ENCODE results near the gene RIN3. TPM values are rescaled to one million over a fixed set of nuclear protein-coding genes. Genes with fewer than 3 reads are reported as not detected.

RIN3 gene
- total RNA-seq, 1 experiment from 2014 or later, result 10.9 TPM

- no peaks in the 10 kb centered on the region for H3K9me3 ChIP-seq (ENCODE audit: control insufficient read depth, insufficient read depth, low read depth, low read length)
- ChIA-PET CTCF (no interaction called here), POLR2A (interaction anchor here (0.7 kb wide), 1 partner anchor 254 kb away, joined by 3 read pairs; no protein-coding TSS in a partner anchor)
- in situ Hi-C loops (cut with HindIII; ENCODE audit: low pct_unique_long_range_greater_than_20kb, low sequenced_read_pairs), result no loop called here
- no peaks in the 10 kb centered on the region for H3K36me3 ChIP-seq (ENCODE audit: control insufficient read depth, insufficient read depth, low read length)
- H3K27me3 ChIP-seq (ENCODE audit: control insufficient read depth, insufficient read depth, low read length), result no peaks in the 10 kb centered on the region
- TF ChIP-seq TCF7L2 (IDR thresholded peaks at IDR 0.05; ENCODE audit: low read depth, low read length) (no peak), SIN3A (IDR thresholded peaks at IDR 0.05; ENCODE audit: borderline replicate concordance, insufficient read depth, low read depth, low read length) (no peak)
- H3K4me1 ChIP-seq (ENCODE audit: control insufficient read depth, insufficient read depth, low read length), result no peaks in the 10 kb centered on the region
- ATAC-seq (no peak), DNase-seq (ENCODE audit: low read depth, low spot score) (no peak)
- H3K4me3 ChIP-seq (ENCODE audit: low read depth in 2 of 2, low read length in 2 of 2), result no peak overlapping the region
- no peak overlapping the region for H3K27ac ChIP-seq (ENCODE audit: low read length)
- BruUV-seq (replicated peaks), result no TSS peak
- intact Hi-C loops (cut with micrococcal nuclease; ENCODE audit: unreplicated experiment), result no loop called here
Measured at GRCh38 chr14:92670160-92670559, 156.6 kb downstream of the RIN3 start.

- CTCF ChIA-PET, result no interaction called here
- intact Hi-C loops (cut with micrococcal nuclease; ENCODE audit: unreplicated experiment), result no loop called here
Measured at GRCh38 chr14:92670643-92671366, 157.2 kb downstream of the RIN3 start.

More at GRCh38 chr14:92670643-92671366, 157.2 kb downstream of the RIN3 start:
- H3K4me3 ChIP-seq (ENCODE audit: low read depth in 2 of 2, low read length in 2 of 2), result no peak overlapping the region
- POLR2A ChIA-PET, result no interaction called here
- no peaks in the 10 kb centered on the region for H3K4me1 ChIP-seq (ENCODE audit: control insufficient read depth, insufficient read depth, low read length)
- TF ChIP-seq TCF7L2 (IDR thresholded peaks at IDR 0.05; ENCODE audit: low read depth, low read length) (no peak), CTCF (IDR thresholded peaks at IDR 0.05) (no peak), REST (IDR thresholded peaks at IDR 0.05; ENCODE audit: insufficient read depth in 1 of 2, low read depth in 2 of 2, low read length in 1 of 2) (no peak), SIN3A (IDR thresholded peaks at IDR 0.05; ENCODE audit: borderline replicate concordance, insufficient read depth, low read depth, low read length) (no peak), POLR2AphosphoS5 (IDR thresholded peaks at IDR 0.05; ENCODE audit: low read depth, low read length) (no peak)
- DNase-seq (ENCODE audit: low read depth, low spot score) (no peak), ATAC-seq (no peak)
- H3K27ac ChIP-seq (ENCODE audit: low read length), result no peak overlapping the region
- no TSS peak for BruUV-seq (replicated peaks)
- no peaks in the 10 kb centered on the region for H3K9me3 ChIP-seq (ENCODE audit: control insufficient read depth, insufficient read depth, low read depth, low read length)
- H3K27me3 ChIP-seq (ENCODE audit: control insufficient read depth, insufficient read depth, low read length), result no peaks in the 10 kb centered on the region
- in situ Hi-C loops (cut with HindIII; ENCODE audit: low pct_unique_long_range_greater_than_20kb, low sequenced_read_pairs), result no loop called here
- no peaks in the 10 kb centered on the region for H3K36me3 ChIP-seq (ENCODE audit: control insufficient read depth, insufficient read depth, low read length)

All from Panc1 (cell line).